Measurements from ENCODE around the gene ICE1.
A peak's percentile ranks its signal among the peaks of the same experiment; 100 is the strongest.

Gene ICE1, protein sequence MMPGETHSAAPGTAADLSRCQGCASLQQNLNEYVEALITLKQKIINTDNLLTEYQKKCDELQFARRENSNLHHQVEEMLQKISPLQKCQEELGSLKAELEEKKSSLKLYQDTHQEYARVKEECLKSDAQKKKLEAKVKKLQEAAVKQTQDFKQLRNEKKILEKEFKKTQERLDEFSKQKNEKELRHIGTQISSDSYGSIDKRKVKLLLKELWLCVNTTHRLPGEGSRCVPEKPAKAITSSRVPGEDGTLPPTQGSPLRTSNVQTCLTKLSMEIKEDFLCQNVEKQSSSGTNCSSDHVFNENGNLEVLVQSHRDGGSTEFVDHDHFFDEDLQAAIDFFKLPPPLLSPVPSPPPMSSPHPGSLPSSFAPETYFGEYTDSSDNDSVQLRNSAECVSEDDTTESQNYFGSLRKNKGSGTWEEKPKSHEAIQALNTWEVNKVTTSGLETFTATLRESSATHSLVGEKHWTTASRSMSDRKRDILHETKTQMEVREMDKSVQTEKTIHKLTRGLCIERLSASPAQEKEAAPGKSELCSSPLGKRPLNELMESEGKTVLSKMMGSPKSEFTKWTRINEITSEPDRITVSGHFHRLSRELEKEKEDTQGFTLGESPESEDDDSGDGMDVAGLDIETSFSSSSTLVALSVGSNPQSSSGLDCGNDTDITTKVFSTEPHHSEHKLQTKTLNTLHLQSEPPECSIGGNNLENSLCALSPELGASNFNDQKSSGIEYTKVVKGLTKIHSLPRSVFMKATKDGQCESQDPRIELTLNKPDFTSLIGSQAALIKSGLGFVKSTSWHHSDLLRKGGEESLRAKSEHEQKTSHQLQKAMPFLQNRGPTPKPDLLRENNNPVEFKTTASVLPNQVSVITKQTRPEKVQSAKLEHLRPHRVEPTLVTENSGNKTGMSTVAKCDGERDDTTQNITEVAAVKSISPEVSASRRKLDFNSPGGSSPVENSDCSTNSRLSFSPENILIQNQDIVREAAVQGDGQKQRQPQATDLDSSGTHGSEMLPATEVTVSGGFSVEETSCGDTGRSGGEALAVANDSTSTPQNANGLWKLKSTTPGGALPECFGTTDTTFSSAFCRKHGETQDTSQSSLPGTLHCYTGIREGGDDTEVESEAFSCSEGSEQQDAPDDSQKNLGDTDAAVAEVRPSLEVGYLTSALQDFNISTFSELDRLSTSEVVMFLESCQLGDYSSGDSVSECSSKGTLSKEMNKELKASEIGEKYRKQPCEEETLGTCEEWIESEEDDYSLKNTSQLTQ (N-terminal part only)

DNA sequence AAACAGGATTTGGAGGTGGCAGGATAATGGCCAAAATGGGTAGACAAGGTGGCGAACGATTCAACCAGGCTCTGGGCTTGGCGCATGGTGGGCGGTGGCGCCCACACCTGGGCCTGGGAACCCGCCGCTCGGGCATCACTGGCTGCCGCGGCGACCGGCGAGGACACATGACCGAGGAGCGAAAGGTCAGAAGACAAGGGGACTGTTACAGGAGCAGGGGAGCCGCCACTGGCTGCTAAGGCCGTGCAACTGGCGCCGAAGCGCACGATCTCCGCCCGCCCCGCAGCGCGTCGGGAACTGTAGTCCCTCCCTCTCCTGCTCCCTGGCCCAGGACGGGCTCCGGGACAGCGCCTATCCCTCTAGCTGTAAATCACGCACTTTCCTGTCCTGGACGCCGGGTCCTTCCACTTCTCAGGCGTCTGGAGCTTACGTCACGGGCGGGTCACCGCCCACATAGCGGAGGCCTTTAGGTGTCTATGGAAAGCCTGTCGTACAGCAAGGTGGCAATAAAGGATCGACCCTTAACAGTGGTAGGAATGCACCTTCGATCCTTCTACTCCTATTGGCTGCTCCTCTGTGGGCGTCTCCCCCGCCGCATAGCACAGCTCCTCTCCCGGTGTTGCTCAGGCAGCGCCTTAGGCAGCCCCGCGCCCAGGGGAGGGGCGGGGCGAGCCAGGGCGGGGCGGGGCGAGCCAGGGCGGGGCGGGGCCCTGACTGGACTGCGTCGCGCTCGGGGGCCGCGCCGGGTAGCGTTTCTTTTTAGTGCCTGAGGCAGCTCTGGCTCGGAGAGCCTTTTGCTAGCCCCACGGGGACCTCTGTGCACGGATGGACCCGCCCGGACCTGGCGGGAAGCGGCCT is at the start of gene ICE1:
TSS of gene ICE1 (plus strand) at position 717 of the 858 bp plus-strand sequence. CDS start 239 bp downstream, outside the sequence.
- Mint-ChIP-seq H3K27me3 (no peaks in the 10 kb centered on the region), H3K27ac (peak within 1 kb of the TSS; percentile 95), H3K9me3 (no peaks in the 10 kb centered on the region), H3K4me3 (peak within 1 kb of the TSS; percentile 92), H3K4me1 (ENCODE audit: low read depth) (peaks cover 20% of the 10 kb centered on the region), H3K36me3 (ENCODE audit: low read depth) (no peaks in the 10 kb centered on the region)

DNA sequence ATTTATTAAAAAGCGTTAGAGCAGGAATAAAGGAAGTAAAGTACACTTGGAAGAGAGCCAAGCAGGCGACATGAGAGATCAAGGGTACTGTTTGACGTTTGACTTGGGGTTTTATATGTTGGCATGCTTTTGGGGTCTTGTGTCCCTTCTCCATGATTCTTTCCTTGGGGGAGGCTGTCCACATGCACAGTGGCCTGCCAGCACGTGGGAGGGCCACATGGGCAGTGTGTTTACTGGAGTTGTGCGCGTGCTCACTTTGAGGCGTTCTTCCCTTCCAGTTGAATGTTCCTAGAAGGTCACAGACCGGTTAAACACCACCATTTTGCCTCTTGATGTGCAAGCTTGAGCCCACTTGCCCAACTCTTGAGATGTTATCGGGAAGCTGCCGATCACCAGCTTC is 49.5 kb upstream of the ICE1 start:
- H3K4me1 Mint-ChIP-seq (ENCODE audit: low read depth): no peaks in the 10 kb centered on the region
- no peaks in the 10 kb centered on the region for H3K9me3 Mint-ChIP-seq
- H3K4me3 Mint-ChIP-seq: no peak overlapping the region
- no peaks in the 10 kb centered on the region for H3K27me3 Mint-ChIP-seq
- no peaks in the 10 kb centered on the region for H3K36me3 Mint-ChIP-seq (ENCODE audit: low read depth)
- H3K27ac Mint-ChIP-seq: no peak overlapping the region

DNA sequence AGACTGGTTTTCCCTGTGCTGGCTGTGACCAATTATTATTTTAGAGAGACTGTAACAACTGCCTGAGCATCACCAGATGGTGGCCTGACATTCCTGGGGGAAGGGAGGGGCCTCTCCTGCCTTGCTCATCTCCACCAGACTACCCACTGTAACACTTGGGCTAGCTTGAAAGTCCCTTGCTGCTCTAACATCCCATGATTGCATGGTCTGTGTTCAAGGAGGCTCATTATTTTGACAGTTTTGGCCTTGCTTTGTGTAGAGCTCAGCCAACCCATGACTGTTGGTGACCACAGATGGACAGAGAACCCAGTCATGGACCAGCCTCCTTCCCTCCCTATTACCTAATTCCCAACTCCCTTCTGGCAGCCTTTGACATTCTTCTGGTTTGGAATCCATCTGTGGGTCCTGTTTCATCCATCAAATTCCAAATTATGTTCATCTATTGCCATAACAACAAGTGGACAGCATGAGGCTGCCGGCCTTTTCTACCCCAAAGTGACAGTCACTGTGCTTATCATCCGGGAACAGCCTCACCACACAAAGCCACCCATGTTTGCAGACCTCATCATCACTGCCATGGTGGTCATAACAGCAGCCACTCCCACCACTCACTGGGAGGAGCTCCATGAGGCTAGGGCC is 49.0 kb upstream of the ICE1 start:
- H3K9me3 Mint-ChIP-seq: no peaks in the 10 kb centered on the region
- no peaks in the 10 kb centered on the region for H3K27me3 Mint-ChIP-seq
- no peak overlapping the region for H3K27ac Mint-ChIP-seq
- H3K36me3 Mint-ChIP-seq (ENCODE audit: low read depth): no peaks in the 10 kb centered on the region
- no peak overlapping the region for H3K4me3 Mint-ChIP-seq
- no peaks in the 10 kb centered on the region for H3K4me1 Mint-ChIP-seq (ENCODE audit: low read depth)

DNA sequence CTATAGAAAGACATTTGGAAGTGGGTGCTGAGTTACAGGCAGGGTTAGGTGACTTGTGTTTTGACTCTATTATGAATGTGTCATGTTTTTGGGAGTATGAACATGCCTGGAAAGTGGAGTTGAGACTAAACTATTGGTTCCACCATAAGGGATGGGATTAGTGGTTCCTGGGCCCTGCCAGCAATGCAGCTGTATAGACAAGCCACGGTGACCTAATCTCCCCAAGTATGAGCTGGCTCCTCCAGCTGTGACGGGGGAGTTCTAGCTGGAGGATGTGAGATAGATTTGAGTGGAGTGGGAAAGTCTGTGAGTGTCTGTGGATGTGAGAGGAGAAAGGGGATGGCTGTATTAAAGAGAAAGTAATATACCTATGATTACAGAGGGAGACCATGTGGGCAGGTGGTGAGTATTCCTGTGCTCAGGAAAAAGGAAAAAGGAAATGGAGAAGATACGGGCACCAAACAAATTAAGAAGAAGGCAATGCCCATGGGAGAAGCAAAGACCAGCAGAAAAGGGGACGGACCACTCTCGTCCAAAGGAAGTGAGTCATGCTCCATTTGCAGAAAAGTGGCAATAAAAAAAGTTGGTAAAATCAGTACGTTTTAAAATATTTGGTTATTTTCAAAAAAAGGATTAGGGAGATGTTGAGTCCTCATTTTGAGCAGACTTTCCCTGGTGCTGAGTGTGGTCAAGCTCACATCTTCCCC is 48.3 kb upstream of the ICE1 start:
- H3K27me3 Mint-ChIP-seq: no peaks in the 10 kb centered on the region
- H3K4me3 Mint-ChIP-seq: no peak overlapping the region
- H3K27ac Mint-ChIP-seq: no peak overlapping the region
- no peaks in the 10 kb centered on the region for H3K4me1 Mint-ChIP-seq (ENCODE audit: low read depth)
- no peaks in the 10 kb centered on the region for H3K9me3 Mint-ChIP-seq
- H3K36me3 Mint-ChIP-seq (ENCODE audit: low read depth): no peaks in the 10 kb centered on the region

DNA sequence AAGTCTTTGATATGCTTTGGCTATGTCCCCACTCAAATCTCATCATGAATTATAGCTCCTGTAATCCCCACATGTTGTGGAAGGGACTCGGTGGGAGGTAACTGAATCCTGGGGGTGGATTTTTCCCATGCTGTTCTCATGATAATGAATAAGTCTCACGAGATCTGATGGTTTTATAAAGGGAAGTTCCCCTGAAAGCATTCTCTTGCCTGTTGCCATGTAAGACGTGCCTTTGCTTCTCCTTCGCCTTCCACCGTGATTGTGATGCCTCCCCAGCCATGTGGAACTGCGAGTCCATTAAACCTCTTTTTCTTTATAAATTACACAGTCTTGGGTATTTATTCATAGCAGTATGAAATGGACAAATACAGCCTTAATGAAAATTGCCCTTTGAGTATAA is 44.7 kb upstream of the ICE1 start:
- no peak overlapping the region for H3K27ac Mint-ChIP-seq
- H3K27me3 Mint-ChIP-seq: no peaks in the 10 kb centered on the region
- no peaks in the 10 kb centered on the region for H3K36me3 Mint-ChIP-seq (ENCODE audit: low read depth)
- H3K4me3 Mint-ChIP-seq: no peak overlapping the region
- H3K4me1 Mint-ChIP-seq (ENCODE audit: low read depth): no peaks in the 10 kb centered on the region
- no peaks in the 10 kb centered on the region for H3K9me3 Mint-ChIP-seq

DNA sequence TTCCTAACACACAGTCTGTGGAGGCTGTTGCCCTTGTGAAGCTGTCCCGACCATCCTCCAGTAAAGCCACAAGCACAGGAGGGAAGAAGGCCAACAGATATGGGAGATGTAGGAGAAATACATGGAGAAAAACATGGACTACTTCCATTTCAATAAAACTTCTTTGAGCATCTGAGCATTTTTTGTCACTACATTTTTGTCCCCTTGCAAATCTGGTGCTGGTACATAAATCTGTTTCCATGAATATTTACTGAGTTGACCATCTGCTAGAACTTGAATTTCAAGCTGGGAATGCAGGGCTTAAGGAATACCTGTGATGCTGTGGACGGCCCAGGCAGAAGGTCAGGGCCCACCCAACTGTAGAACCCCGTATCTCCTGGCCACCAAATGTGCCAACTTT is 43.9 kb upstream of the ICE1 start:
- H3K27me3 Mint-ChIP-seq: no peaks in the 10 kb centered on the region
- H3K36me3 Mint-ChIP-seq (ENCODE audit: low read depth): no peaks in the 10 kb centered on the region
- H3K27ac Mint-ChIP-seq: no peak overlapping the region
- H3K9me3 Mint-ChIP-seq: no peaks in the 10 kb centered on the region
- no peak overlapping the region for H3K4me3 Mint-ChIP-seq
- H3K4me1 Mint-ChIP-seq (ENCODE audit: low read depth): no peaks in the 10 kb centered on the region

DNA sequence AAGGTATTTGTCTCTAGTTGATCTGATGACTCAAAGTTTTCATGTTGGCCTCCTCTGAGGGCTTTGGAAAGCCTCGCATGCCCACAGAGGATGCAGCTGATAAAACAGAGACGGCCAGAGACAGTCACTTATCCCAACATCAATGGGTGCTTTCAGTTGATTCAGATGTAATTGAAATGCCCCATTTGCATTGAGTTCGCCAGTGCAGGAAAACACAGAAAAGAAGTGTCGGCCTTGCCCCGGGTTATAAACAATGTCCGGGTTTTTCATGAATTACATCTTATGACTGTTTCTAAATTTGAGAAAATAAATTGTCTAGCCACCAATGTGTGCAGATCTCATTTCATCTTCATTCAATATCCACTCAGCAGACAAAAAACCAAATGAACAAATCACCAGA is 42.2 kb upstream of the ICE1 start:
- Mint-ChIP-seq H3K27me3 (no peaks in the 10 kb centered on the region), H3K36me3 (ENCODE audit: low read depth) (no peaks in the 10 kb centered on the region), H3K9me3 (no peaks in the 10 kb centered on the region), H3K4me1 (ENCODE audit: low read depth) (no peaks in the 10 kb centered on the region), H3K27ac (no peak overlapping the region), H3K4me3 (no peak overlapping the region)

DNA sequence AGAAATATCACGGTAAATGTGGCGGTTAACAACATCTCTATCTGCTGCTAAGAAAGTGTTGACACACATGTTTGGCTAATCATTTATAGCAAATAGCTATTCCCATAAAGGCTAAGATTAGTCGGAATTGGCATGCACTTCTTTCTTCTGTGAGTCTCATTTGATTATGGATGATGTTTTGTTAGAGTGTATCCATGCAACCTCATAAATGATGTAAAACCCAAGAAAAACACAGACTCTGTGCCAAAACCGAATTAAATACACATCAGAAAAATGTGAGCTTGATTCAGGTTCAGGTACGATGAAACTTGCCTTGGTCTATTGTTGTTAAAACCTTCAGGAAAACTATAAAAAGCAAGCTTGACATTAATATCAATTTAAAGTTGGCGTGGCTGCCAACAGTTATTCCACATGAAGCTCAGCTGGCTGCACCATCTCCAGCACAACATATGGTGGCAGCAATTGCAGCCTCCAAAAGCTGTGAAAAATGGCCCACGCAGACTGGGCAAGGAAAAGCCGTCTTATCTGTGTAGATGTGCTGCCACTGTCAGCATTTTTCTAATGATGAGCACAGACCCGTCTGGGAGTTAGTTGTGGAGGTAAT is 41.1 kb upstream of the ICE1 start:
- Mint-ChIP-seq H3K4me1 (ENCODE audit: low read depth) (no peaks in the 10 kb centered on the region), H3K4me3 (no peak overlapping the region), H3K9me3 (no peaks in the 10 kb centered on the region), H3K27me3 (no peaks in the 10 kb centered on the region), H3K36me3 (ENCODE audit: low read depth) (no peaks in the 10 kb centered on the region), H3K27ac (no peak overlapping the region)

DNA sequence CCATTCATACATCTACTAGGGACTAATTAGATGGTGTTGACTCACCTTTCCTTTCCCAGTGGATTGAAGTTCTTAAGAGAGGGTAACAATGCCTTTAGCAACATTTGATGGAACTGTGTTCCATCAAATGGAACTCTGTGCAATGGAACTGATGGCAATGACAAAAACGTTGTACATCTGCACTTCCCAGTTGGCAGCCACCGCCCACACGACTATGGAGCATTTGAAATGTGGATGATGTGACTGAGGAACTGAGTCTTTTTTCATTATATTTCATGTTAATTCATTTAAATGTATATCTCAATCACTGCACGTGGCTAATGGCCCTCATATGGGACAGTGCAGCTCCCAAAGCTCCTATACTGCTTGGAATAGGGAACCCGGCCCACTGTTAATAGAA is 39.0 kb upstream of the ICE1 start:
- no peaks in the 10 kb centered on the region for H3K36me3 Mint-ChIP-seq (ENCODE audit: low read depth)
- no peaks in the 10 kb centered on the region for H3K4me1 Mint-ChIP-seq (ENCODE audit: low read depth)
- H3K4me3 Mint-ChIP-seq: no peak overlapping the region
- H3K27ac Mint-ChIP-seq: no peak overlapping the region
- no peaks in the 10 kb centered on the region for H3K9me3 Mint-ChIP-seq
- no peaks in the 10 kb centered on the region for H3K27me3 Mint-ChIP-seq

DNA sequence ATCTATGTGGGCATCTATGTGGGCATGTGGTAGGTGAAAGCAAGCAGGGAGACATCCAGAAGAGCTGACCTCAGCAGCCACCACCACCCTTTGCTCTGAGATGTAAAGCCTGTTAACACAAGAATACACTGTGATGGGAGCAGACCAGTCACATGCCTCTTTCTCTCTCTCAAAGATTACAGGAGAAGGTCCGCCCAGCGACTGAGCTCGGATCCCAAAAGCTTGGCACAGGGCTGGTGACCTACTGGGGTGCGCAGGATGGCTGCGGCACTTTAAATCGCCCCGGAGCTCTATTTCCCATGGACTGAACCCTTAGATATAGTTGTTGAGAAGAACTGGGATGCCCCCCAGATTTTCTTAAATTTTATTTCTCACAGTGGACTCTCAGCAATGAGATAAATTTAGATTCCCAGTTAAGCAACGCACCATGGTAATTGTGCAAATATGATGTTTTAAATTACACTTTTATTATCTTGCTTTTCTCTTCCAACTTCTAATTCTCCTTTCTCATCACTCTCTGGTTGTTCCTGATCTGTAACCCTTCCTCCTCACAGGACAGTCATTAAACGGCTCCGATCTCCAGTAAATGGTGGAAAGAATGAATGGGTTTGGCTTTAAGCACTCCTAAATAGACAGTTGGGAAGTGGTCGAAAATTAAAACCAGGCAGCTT is 37.7 kb upstream of the ICE1 start:
- Mint-ChIP-seq H3K9me3 (no peaks in the 10 kb centered on the region), H3K27me3 (no peaks in the 10 kb centered on the region)

DNA sequence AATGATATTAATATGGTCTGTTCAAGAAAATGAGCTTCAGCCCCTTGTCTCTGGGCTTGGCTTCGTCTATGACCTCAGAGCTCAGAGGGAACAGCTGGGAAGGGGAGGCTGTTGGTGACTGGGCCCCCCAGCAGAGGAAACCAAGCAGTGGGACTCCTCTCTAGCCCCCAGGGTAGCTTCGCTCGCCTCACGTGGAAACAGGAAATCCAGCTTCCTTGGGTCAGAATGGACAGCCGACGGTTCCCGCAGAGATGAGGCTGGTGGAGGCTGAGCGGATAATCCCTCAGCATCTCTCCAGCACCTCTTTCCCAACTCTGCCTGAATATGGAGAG is 37.2 kb upstream of the ICE1 start:
- Mint-ChIP-seq H3K4me3 (no peak overlapping the region), H3K36me3 (ENCODE audit: low read depth) (no peaks in the 10 kb centered on the region), H3K4me1 (ENCODE audit: low read depth) (no peaks in the 10 kb centered on the region), H3K9me3 (no peaks in the 10 kb centered on the region), H3K27me3 (no peaks in the 10 kb centered on the region), H3K27ac (no peak overlapping the region)

More for the DNA sequence above, 37.7 kb upstream of the ICE1 start:
- Mint-ChIP-seq H3K4me3 (no peak overlapping the region), H3K27ac (no peak overlapping the region), H3K4me1 (ENCODE audit: low read depth) (no peaks in the 10 kb centered on the region), H3K36me3 (ENCODE audit: low read depth) (no peaks in the 10 kb centered on the region)

DNA sequence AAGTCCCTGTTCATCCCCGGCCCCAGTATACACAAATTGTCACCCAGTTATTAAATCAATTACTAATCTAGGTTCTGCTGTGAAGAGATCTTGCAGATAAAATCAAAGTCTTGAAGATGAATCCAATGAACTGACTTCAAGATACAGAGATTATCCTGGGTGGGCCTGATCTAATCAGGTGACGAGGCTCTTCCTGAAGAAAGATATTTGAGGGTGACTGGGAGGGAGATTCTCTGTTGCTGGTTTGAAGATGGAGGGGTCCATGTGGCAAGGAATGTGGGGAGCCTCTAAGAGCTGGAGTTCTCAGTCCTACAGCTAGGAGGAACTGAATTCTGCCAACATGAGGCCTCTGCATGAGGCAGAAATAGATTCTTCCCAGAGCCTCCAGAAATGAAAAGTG is 36.1 kb upstream of the ICE1 start:
- no peaks in the 10 kb centered on the region for H3K4me1 Mint-ChIP-seq (ENCODE audit: low read depth)
- H3K36me3 Mint-ChIP-seq (ENCODE audit: low read depth): peaks cover 4% of the 10 kb centered on the region
- H3K27me3 Mint-ChIP-seq: no peaks in the 10 kb centered on the region
- H3K9me3 Mint-ChIP-seq: no peaks in the 10 kb centered on the region
- H3K4me3 Mint-ChIP-seq: no peak overlapping the region
- no peak overlapping the region for H3K27ac Mint-ChIP-seq

DNA sequence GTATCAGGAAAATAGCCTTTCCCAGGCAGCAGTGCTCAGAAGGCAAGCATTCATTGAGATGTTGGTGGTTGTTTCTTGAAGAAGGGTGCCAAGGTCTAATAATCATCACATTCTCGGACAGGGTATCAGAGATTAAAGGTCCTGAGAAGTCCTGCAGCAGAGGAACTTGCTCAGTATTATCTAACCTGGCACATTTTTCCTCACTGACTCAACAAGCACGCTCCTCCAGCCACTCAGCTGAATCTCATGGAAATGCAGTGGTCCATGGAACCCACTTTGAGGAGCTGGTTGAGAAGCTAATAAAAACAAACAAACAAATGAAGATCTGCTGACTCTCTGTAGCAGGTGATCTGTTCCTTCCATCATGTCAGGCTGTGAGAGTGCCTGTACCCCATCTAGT is 35.3 kb upstream of the ICE1 start:
- no peak overlapping the region for H3K27ac Mint-ChIP-seq
- no peaks in the 10 kb centered on the region for H3K9me3 Mint-ChIP-seq
- H3K4me3 Mint-ChIP-seq: no peak overlapping the region
- no peaks in the 10 kb centered on the region for H3K4me1 Mint-ChIP-seq (ENCODE audit: low read depth)
- no peaks in the 10 kb centered on the region for H3K27me3 Mint-ChIP-seq
- H3K36me3 Mint-ChIP-seq (ENCODE audit: low read depth): peaks cover 4% of the 10 kb centered on the region

Measured in stimulated activated naive CD8-positive, alpha-beta T cell treated with anti-CD3 and anti-CD28 coated beads, Interleukin-15, Interleukin-2, amounts not matched to agents 100 ng/mL and 50 ng/mL, for 24 hours (primary cell).